ENCODE measurements around the gene NETO2.
"Not testable (repeated sequence)": the region's sequence is repeated elsewhere in the genome, so short reads cannot be mapped to it uniquely, and the experiment has no call there.

NETO2 gene

DNA sequence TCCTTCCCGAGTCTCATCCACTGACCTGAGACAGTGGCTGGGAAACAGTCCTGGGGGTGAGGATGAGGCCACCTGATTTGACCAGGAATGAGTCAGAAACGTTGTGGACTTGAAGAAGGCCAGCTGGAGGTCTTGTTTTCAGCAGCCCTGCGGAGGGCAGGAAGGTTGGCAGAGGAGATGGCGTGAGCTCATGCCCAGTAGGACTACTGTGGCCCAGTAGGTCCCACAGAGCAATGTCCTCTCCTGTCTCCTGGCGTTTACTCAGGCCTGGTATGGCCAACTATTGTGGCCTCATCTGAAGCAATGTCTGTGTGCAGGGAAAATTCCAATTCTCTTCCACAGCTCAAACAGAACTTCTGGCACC is 86.1 kb downstream of the NETO2 start:
- H3K27ac ChIP-seq (ENCODE audit: poor library complexity, severe bottlenecking), result no peak overlapping the region
- ATAC-seq (ENCODE audit: low read depth), result no peak
- H3K4me3 ChIP-seq (ENCODE audit: severe bottlenecking), result no peak overlapping the region
- H3K27me3 ChIP-seq (ENCODE audit: insufficient read depth, poor library complexity, severe bottlenecking), result no peaks in the 10 kb centered on the region
- peak; percentile 15 for DNase-seq (ENCODE audit: low spot score)
- H3K9me3 ChIP-seq (ENCODE audit: severe bottlenecking), result no peaks in the 10 kb centered on the region
- peaks cover 6% of the 10 kb centered on the region for H3K4me1 ChIP-seq (ENCODE audit: insufficient read depth, poor library complexity, severe bottlenecking)
- no peaks in the 10 kb centered on the region for H3K36me3 ChIP-seq (ENCODE audit: low read depth)
- TF ChIP-seq, protein P1, sequence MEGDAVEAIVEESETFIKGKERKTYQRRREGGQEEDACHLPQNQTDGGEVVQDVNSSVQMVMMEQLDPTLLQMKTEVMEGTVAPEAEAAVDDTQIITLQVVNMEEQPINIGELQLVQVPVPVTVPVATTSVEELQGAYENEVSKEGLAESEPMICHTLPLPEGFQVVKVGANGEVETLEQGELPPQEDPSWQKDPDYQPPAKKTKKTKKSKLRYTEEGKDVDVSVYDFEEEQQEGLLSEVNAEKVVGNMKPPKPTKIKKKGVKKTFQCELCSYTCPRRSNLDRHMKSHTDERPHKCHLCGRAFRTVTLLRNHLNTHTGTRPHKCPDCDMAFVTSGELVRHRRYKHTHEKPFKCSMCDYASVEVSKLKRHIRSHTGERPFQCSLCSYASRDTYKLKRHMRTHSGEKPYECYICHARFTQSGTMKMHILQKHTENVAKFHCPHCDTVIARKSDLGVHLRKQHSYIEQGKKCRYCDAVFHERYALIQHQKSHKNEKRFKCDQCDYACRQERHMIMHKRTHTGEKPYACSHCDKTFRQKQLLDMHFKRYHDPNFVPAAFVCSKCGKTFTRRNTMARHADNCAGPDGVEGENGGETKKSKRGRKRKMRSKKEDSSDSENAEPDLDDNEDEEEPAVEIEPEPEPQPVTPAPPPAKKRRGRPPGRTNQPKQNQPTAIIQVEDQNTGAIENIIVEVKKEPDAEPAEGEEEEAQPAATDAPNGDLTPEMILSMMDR (IDR thresholded peaks at IDR 0.05; ENCODE audit: poor library complexity, severe bottlenecking), result no peak

DNA sequence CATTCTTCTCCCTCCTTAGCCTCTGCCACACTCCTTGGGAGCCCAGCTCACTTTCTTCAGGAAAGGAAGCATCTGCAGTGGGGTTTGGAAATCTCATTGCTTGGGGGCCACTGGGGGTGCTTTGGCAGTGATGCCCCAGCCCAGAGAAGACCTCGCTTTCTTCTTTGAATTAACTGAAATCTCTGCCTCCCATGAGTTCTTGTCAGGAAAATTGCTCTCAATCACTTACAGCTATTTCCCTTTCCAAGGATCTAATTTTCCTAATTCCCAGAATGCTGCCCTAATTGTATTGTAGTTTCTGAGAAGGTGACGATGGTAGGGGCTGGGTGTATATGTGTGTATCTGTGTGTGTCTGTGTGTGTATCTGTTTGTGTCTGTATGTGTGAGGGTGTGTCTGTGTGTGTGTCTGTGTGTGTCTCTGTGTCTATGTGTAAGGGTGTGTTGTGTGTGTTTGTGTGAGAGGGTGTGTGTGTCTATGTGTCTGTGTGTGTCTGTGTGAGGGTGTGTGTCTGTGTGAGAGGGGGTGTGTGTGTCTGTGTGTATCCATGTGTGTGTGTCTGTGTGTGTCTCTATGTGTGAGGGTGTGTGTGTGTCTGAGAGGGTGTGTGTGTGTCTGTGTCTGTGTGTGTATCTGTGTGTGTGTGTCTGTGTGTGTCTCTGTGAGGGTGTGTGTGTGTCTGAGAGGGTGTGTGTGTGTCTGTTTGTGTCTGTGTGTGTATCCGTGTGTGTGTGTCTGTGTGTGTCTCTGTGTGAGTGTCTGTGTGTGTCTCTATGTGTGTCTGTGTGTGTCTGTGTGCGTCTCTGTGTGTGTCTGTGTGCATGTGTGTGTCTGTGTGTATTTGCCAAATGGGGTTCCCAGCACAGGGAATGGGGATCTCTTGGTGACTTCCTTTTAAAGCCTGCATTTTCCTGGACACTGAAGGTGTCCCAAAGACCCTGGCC is 86.8 kb downstream of the NETO2 start:
- DNase-seq (ENCODE audit: low spot score) (peak; percentile 7), ATAC-seq (ENCODE audit: low read depth) (no peak)
- no peaks in the 10 kb centered on the region for H3K36me3 ChIP-seq (ENCODE audit: low read depth)
- no peaks in the 10 kb centered on the region for H3K27me3 ChIP-seq (ENCODE audit: insufficient read depth, poor library complexity, severe bottlenecking)
- H3K27ac ChIP-seq (ENCODE audit: poor library complexity, severe bottlenecking), result no peak overlapping the region
- no peak overlapping the region for H3K4me3 ChIP-seq (ENCODE audit: severe bottlenecking)
- H3K4me1 ChIP-seq (ENCODE audit: insufficient read depth, poor library complexity, severe bottlenecking), result peaks cover 6% of the 10 kb centered on the region
- TF ChIP-seq, protein P1 (IDR thresholded peaks at IDR 0.05; ENCODE audit: poor library complexity, severe bottlenecking), result no peak
- H3K9me3 ChIP-seq (ENCODE audit: severe bottlenecking), result no peaks in the 10 kb centered on the region

GRCh38 chr16:47056061-47056460 is 87.7 kb downstream of the NETO2 start:
- ATAC-seq (ENCODE audit: low read depth); H3K4me3 ChIP-seq (ENCODE audit: severe bottlenecking); H3K27ac ChIP-seq (ENCODE audit: poor library complexity, severe bottlenecking); H3K4me1 ChIP-seq (ENCODE audit: insufficient read depth, poor library complexity, severe bottlenecking); H3K36me3 ChIP-seq (ENCODE audit: low read depth); H3K9me3 ChIP-seq (ENCODE audit: severe bottlenecking); DNase-seq (ENCODE audit: low spot score); H3K27me3 ChIP-seq (ENCODE audit: insufficient read depth, poor library complexity, severe bottlenecking): not testable (repeated sequence)

DNA sequence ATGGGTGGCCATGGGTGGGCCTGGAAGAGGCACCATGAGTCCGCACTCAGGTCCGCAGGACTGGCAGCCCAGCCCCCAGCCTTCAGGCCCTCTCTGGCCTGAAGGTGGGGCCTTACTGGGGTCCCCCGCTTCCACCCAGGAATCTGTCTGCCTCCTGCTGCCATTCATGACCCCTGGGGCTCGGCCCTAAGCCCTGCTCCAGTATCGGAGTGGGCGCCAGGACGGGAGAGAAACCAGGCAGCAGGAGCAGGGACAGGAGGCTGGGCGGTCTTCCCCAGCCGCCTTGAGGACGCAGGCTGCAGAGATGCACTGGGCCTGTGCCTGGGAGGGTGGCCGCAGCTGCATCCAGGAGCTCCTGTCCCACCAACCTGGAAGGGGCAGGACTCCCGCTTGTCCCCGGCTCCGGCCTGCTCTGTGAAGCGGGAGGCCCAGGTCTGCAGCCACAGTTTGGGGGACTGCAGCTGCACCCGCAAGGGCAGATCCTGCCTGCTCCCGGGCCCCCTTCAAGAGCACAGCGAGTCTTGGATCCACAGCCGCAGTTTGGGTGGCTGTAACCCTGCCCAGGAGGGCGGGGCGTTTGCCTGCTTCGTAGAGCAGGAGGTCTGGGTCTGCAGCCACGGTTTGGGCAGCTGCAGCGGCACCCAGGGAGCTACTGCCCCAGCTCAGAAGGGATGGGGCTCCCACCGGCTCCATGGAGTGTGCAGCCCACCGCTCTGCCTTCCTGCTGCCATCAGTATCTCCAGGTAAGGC is 88.4 kb downstream of the NETO2 start:
- ATAC-seq (ENCODE audit: low read depth) (no peak), DNase-seq (ENCODE audit: low spot score) (no peak)
- no peak overlapping the region for H3K27ac ChIP-seq (ENCODE audit: poor library complexity, severe bottlenecking)
- TF ChIP-seq, protein P1 (IDR thresholded peaks at IDR 0.05; ENCODE audit: poor library complexity, severe bottlenecking), result no peak
- H3K4me1 ChIP-seq (ENCODE audit: insufficient read depth, poor library complexity, severe bottlenecking), result peaks cover 6% of the 10 kb centered on the region
- H3K4me3 ChIP-seq (ENCODE audit: severe bottlenecking), result no peak overlapping the region
- H3K9me3 ChIP-seq (ENCODE audit: severe bottlenecking), result no peaks in the 10 kb centered on the region
- no peaks in the 10 kb centered on the region for H3K36me3 ChIP-seq (ENCODE audit: low read depth)
- H3K27me3 ChIP-seq (ENCODE audit: insufficient read depth, poor library complexity, severe bottlenecking), result no peaks in the 10 kb centered on the region

DNA sequence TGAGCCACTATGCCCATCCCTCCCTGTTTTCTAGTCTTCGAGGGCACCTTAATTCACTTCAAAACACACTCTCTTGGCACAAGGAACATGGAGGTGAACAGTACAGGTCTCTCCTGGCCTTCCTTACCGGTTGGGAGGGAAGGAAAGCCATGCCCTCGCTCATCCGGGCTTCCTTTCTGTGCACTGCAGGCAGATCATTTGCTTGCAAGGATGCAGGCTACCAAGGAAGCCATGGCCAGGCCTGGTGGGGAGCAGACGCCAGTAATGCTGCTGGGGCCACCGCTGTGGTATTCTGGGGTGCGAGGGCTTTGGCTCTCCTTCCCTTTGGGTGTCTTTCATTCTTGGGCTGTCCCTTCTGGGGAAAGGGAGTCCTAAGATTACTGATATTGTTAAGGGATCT is 89.4 kb downstream of the NETO2 start:
- ATAC-seq (ENCODE audit: low read depth) (no peak), DNase-seq (ENCODE audit: low spot score) (no peak)
- Histone ChIP-seq H3K4me1 (ENCODE audit: insufficient read depth, poor library complexity, severe bottlenecking) (peaks cover 4% of the 10 kb centered on the region), H3K27me3 (ENCODE audit: insufficient read depth, poor library complexity, severe bottlenecking) (no peaks in the 10 kb centered on the region), H3K27ac (ENCODE audit: poor library complexity, severe bottlenecking) (no peak overlapping the region), H3K4me3 (ENCODE audit: severe bottlenecking) (no peak overlapping the region), H3K9me3 (ENCODE audit: severe bottlenecking) (no peaks in the 10 kb centered on the region), H3K36me3 (ENCODE audit: low read depth) (no peaks in the 10 kb centered on the region)
- TF ChIP-seq, protein P1 (IDR thresholded peaks at IDR 0.05; ENCODE audit: poor library complexity, severe bottlenecking), result no peak

Measured in RWPE2 (cell line).